Mononuclear cell (primary cell): ENCODE data around the gene VAPB. TPM values are rescaled to one million over a fixed set of nuclear protein-coding genes. Genes with fewer than 3 reads are reported as not detected.
A peak's percentile ranks its signal among the peaks of the same experiment; 100 is the strongest.
"Not testable (repeated sequence)": the region's sequence is repeated elsewhere in the genome, so short reads cannot be mapped to it uniquely, and the experiment has no call there.

Experiments
- H3K27me3 ChIP-seq: 2 replicates; pipeline ENCODE4 v1.6.0; 2011; ENCODE audit warnings: low read length, control low read depth; ENCODE audit not compliant: insufficient read depth
- H3K4me1 ChIP-seq: 2 replicates; pipeline ENCODE4 v1.5.1; 2011; ENCODE audit warnings: mild to moderate bottlenecking, low read length, control low read depth; ENCODE audit not compliant: insufficient read depth
- H3K4me3 ChIP-seq: 2 replicates; pipeline ENCODE4 v1.5.1; 2011; ENCODE audit warnings: mild to moderate bottlenecking, low read length, moderate library complexity
- H3K9me3 ChIP-seq: 2 replicates; pipeline ENCODE4 v1.5.1; 2011; ENCODE audit warnings: low read depth, mild to moderate bottlenecking, control low read depth, low read length
- total RNA-seq: library from RNA; depleted of rRNA; stranded (reverse); fragments of >200 nt; gene quantifications from one replicate; pipeline ENCODE4 v1.2.3, GENCODE V29; 2012

VAPB gene
- total RNA-seq, 1 donor, result 10.5 TPM

- H3K4me1 ChIP-seq, H3K9me3 ChIP-seq, H3K4me3 ChIP-seq, H3K27me3 ChIP-seq: not testable (repeated sequence)
Observed at GRCh38 chr20:58373296-58373695, 15.7 kb upstream of the VAPB start.

GRCh38 chr20:58374027-58374850 is 14.8 kb upstream of the VAPB start:
- Histone ChIP-seq H3K27me3 (peaks cover 6% of the 10 kb centered on the region), H3K4me1 (no peaks in the 10 kb centered on the region), H3K9me3 (no peaks in the 10 kb centered on the region), H3K4me3 (no peak overlapping the region)

DNA sequence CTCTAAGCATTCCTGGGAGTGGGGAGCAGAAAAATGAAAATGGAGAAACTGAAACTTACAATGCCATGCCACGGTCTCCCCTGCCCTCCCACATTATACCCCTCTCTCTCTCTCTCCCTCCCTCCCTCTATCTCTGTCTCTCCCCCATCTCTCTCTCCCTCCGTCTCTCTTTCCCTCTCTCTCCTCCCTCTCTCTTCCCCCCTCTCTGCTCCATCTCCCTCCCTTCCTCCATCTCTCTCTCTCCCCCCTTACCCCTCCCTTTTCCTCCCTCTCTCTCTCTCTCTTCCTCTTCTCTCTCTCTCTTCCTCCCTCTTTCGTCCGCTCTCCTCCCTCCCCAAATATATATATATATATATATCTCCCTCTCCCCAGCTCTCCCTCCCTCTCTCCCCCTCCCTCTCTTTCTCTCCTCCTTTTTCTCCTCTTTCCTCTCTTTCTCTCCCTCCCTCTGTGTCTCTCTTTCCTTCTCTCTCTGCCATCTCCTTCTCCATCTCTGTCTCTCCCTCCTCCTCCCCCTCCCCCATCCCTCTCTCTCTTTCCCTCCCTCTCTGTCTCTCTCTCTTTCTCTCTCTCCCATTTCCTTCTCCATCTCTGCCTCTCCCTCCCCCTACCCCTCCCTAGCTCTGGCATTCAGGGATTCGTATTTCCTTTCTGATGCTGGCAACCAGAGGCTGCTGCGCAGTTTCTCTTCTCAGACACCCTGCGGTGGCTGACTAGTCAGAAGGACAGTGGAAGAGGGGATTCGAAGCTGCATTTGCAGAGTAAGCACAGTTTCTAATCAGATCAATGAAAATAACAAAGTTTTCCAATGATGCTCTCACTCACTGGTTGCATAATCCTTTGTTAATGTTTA is 13.9 kb upstream of the VAPB start:
- Histone ChIP-seq H3K9me3 (no peaks in the 10 kb centered on the region), H3K27me3 (peaks cover 6% of the 10 kb centered on the region), H3K4me3 (no peak overlapping the region), H3K4me1 (no peaks in the 10 kb centered on the region)

DNA sequence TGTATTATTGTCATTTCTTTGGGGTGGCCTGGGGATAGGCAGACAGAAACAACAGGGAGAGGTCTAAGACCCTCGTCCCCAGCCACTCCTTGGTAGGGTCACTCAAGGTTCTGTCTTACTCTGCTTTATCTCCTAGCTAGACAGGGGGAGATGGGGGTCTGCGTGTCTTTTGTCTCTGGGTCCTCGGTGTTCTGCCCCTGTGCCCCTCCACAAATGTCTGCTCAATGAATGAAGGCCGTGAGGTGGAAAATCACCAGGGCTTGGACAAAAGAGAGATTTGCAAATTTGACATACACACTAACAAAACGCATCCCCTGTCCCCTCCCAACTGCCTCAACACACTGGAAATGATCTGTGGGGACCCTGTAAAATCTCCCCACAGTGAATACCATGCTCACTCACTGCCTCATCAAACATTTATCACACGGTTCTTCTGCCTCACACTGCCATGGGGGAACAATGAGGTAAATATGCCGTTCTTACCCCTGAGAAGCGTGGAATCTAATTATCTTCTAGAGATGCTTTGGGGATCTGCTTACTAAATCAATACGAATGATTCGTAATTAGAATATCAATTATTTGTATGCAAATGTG is 13.2 kb upstream of the VAPB start:
- Histone ChIP-seq H3K4me1 (no peaks in the 10 kb centered on the region), H3K27me3 (peaks cover 6% of the 10 kb centered on the region), H3K9me3 (no peaks in the 10 kb centered on the region), H3K4me3 (no peak overlapping the region)

DNA sequence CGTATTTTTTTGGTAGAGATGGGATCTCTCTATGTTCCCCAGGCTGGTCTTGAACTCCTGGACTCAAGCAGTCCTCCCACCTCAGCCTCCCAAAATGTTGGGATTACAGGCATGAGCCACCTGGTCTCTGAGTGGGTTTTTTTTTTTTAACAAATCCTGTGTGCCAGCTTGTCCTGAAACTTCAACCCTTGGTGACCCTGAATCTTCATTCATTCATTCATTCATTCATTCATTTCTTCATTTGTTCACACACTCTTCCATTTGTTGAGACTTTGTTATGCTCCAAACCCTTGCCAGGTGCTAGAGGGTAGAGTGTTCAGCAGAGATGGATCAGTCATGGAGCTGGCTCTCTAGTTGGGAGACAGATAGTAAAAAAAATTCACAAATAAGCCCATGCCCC is 12.0 kb upstream of the VAPB start:
- no peaks in the 10 kb centered on the region for H3K9me3 ChIP-seq
- H3K4me3 ChIP-seq, result no peak overlapping the region
- H3K4me1 ChIP-seq, result no peaks in the 10 kb centered on the region
- peaks cover 6% of the 10 kb centered on the region for H3K27me3 ChIP-seq

- Histone ChIP-seq H3K4me1 (no peaks in the 10 kb centered on the region), H3K9me3 (no peaks in the 10 kb centered on the region), H3K4me3 (no peak overlapping the region), H3K27me3 (peaks cover 6% of the 10 kb centered on the region)
Observed at GRCh38 chr20:58377766-58378401, 11.1 kb upstream of the VAPB start.

DNA sequence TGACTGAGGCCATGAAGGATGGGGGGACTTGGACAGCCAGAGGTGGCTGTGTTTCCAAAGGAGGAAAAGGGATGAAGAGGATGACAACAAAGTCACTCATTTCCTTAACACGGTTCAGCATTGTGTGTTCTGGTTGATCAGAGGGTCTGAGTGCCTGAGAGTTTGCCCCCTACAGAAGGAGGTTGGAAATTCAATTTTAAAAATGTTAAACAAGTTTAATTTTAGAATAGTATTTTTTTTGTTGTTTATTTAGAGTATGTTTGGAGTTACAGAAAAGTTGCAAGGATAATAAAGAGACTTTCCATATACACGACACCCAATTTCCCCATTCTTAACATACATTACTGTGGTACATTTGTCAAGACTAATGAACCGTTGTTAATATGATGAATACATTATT is 10.3 kb upstream of the VAPB start:
- Histone ChIP-seq H3K9me3 (no peaks in the 10 kb centered on the region), H3K4me1 (no peaks in the 10 kb centered on the region), H3K27me3 (peaks cover 6% of the 10 kb centered on the region), H3K4me3 (no peak overlapping the region)

GRCh38 chr20:58381627-58382026 is 7.4 kb upstream of the VAPB start:
- H3K9me3 ChIP-seq, result no peaks in the 10 kb centered on the region
- peaks cover 6% of the 10 kb centered on the region for H3K27me3 ChIP-seq
- H3K4me3 ChIP-seq, result no peak overlapping the region
- no peaks in the 10 kb centered on the region for H3K4me1 ChIP-seq

- Histone ChIP-seq H3K27me3 (peaks cover 6% of the 10 kb centered on the region), H3K4me3 (no peak overlapping the region), H3K4me1 (no peaks in the 10 kb centered on the region), H3K9me3 (no peaks in the 10 kb centered on the region)
Observed at GRCh38 chr20:58382096-58382495, 6.9 kb upstream of the VAPB start.

DNA sequence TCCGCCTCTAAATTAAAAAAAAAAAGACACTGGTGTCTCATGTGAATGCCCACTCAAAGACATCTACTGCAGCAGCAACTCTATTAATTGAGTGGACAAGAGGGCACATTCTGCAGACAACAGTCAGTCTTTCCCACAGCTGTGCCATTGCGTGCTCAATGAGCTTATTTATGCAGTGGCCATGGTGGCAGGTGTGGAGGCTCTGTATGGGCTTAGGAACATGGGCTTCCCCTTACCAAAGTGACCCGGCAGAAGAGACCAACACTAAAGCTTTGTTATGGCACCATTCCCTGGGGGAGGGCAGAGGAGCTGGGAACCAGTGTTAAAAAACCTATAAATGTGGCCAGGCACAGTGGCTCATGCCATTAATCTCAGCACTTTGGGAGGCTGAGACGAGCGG is 4.2 kb upstream of the VAPB start:
- H3K27me3 ChIP-seq, result no peaks in the 10 kb centered on the region
- peaks cover 4% of the 10 kb centered on the region for H3K4me1 ChIP-seq
- H3K4me3 ChIP-seq, result no peak overlapping the region
- H3K9me3 ChIP-seq, result no peaks in the 10 kb centered on the region

DNA sequence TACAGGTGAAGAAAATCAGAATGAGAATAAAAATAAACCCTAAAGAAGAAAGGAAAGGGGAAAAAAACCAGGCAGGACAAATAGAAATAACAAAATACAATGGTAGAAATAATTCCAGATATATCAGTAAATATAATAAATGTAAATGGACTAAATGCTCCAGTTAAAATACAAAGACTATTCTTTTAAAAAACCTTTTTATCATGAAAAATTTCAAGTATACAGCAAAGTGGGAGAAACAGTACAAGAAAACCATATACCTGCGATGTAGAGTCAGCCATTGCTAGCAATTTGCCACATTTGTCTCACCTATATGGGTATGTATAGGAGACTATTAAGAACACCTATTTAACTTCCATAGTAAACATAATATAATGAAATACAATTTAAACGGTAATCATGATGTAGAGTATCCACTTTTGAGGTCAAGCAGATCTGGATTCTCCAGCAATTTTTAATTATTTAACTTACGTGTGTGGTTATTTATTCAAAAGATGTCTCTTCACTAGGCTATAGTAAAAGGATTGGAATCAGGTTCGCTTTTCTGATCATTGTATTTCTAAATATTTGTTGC is 914 bp upstream of the VAPB start:
- H3K4me1 ChIP-seq, result peaks cover 37% of the 10 kb centered on the region
- no peak overlapping the region for H3K4me3 ChIP-seq
- no peaks in the 10 kb centered on the region for H3K27me3 ChIP-seq
- no peaks in the 10 kb centered on the region for H3K9me3 ChIP-seq

DNA sequence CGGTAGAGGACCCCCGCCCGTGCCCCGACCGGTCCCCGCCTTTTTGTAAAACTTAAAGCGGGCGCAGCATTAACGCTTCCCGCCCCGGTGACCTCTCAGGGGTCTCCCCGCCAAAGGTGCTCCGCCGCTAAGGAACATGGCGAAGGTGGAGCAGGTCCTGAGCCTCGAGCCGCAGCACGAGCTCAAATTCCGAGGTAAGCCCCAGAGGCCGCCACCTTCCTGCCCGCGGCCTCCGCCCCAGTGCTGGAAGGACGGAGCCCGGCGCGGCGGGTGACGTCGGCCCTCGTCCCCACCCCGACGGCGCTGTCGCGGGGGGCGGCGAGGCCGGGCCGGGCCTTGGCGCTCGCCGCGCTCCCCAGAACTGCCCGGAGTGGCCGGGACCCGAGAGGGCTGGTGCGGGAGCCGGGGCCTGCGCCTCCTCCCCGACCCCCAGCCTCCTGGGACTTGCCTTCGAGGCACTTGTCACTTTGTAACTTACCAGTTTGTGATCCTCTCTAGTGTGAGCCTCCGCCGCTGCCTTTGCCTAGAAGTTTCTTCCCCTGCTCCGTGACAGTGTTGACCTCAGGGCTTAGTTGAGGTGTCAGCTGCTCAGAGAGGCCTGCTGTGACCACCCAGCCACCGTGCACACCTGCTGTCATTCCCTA is 417 bp downstream of the VAPB start:
- Histone ChIP-seq H3K4me3 (peak overlapping the region; percentile 81), H3K4me1 (peaks cover 43% of the 10 kb centered on the region)

DNA sequence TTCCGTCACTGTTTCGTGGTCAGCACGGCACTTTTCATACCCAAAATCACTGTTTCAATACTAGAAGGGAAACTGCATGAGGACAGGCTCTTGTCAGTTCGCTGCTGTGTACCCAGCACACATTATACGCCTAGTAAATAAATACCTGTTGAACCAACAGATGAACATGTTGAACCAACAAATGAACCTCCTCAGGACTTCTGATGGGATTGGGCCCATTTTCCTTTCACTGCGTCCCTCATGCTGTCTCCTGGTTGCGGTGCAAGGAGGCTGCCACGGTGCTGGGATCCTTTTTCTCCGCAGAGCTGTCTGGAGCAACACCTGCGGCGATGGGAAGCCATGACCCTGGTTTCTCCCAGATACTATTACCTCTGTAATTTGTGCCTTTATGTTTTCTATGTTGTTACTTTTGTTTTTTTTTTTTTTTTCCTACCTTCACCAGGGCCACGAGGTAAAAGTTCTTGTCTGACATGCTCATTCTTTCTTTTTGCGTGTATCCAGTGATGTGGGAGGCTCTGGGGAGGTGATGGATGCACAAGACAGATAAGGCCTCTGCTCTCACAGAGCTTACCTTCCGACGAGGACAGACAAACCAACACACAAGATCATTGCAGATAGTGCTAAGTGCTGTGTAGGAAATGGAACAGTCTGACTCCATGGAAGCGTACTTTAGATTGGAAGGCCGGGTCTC is 1.1 kb downstream of the VAPB start:
- Histone ChIP-seq H3K9me3 (no peaks in the 10 kb centered on the region), H3K4me1 (peaks cover 43% of the 10 kb centered on the region), H3K4me3 (peak overlapping the region; percentile 81), H3K27me3 (no peaks in the 10 kb centered on the region)

More for the DNA sequence above, 417 bp downstream of the VAPB start:
- H3K27me3 ChIP-seq, result no peaks in the 10 kb centered on the region
- no peaks in the 10 kb centered on the region for H3K9me3 ChIP-seq

GRCh38 chr20:58390659-58391035 is 1.6 kb downstream of the VAPB start:
- Histone ChIP-seq H3K4me3 (no peak overlapping the region), H3K27me3 (no peaks in the 10 kb centered on the region), H3K9me3 (no peaks in the 10 kb centered on the region), H3K4me1 (peaks cover 43% of the 10 kb centered on the region)
